Neutrophil (primary cell): ENCODE data around the gene TAGLN.

Experiments
- H3K27ac ChIP-seq: fragments of 200-600 bp; sonication (generic); 2 replicates; pipeline ENCODE4 v1.5.1; 2016; ENCODE audit warnings: mild to moderate bottlenecking, moderate library complexity
- H3K27me3 ChIP-seq: fragments of 200-600 bp; sonication (generic); 2 replicates; pipeline ENCODE4 v1.6.0; 2016; ENCODE audit warnings: mild to moderate bottlenecking
- H3K36me3 ChIP-seq: fragments of 200-600 bp; sonication (generic); 2 replicates; pipeline ENCODE4 v1.5.1; 2017
- H3K4me1 ChIP-seq, 2 experiments: fragments of 200-600 bp in 1 of 2; sonication (generic) in 1 of 2; 1 replicate in 1 of 2; 2 replicates in 1 of 2; pipeline versions ENCODE4 v1.5.1 to v1.6.1; 2013 to 2016; ENCODE audit warnings: low read depth in 1 of 2, low read length in 1 of 2, mild to moderate bottlenecking in 1 of 2, moderate library complexity in 1 of 2; ENCODE audit not compliant: control insufficient read depth in 1 of 2, insufficient read depth in 1 of 2
- H3K4me3 ChIP-seq, 2 experiments: fragments of 200-600 bp in 1 of 2; sonication (generic) in 1 of 2; 1 replicate in 1 of 2; 2 replicates in 1 of 2; pipeline ENCODE4 v1.5.1; 2013 to 2016; ENCODE audit warnings: low read depth in 1 of 2, low read length in 1 of 2, mild to moderate bottlenecking in 1 of 2, moderate library complexity in 1 of 2
- H3K9me3 ChIP-seq: fragments of 200-600 bp; sonication (generic); 2 replicates; pipeline ENCODE4 v1.5.1; 2016
- TF ChIP-seq, protein P1 (sequence below): fragments of 200-600 bp; sonication (generic); IDR thresholded peaks from 2 replicates; pipeline ENCODE4 v1.5.1; 2016; ENCODE audit warnings: antibody characterized with exemption

Gene TAGLN

DNA sequence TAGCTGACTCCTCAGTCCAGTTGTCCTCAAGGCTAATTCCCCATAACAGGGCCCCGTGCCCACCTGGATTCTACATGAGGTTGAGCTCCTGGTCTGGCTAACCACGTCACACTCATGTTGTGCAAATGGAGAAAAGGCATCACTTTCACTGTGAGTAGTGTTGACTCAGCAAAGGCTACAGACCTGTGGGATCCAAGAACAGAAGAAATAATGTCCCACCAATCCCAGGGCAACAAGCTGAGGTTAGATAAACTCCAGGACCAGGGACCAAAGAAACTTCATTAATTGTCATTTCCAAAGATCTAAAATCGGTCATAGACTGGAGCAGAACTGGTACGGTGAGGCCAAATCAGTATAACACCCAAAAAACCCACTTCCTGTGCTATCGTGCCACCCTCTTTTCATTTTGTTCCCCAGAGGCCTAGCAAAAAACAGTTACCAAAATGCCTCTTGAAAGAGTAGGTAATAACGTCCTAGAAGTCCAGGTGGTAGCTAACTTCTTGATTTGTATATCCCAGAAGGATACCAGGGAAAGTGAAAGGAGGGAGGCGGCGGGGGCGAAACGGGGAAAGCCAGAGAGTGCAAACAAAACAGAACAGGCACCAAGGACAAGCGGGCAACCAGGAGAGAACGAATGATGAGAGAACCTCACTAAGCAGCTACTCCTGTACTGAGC lies 31.3 kb downstream of the TAGLN start:
- Histone ChIP-seq H3K4me1 (peaks cover 17 to 18% of the 10 kb centered on the region in 2 experiments), H3K27ac (no peak overlapping the region), H3K9me3 (no peaks in the 10 kb centered on the region), H3K4me3 (no peak overlapping the region), H3K36me3 (peaks cover 42% of the 10 kb centered on the region), H3K27me3 (no peaks in the 10 kb centered on the region)
- TF ChIP-seq, protein P1, sequence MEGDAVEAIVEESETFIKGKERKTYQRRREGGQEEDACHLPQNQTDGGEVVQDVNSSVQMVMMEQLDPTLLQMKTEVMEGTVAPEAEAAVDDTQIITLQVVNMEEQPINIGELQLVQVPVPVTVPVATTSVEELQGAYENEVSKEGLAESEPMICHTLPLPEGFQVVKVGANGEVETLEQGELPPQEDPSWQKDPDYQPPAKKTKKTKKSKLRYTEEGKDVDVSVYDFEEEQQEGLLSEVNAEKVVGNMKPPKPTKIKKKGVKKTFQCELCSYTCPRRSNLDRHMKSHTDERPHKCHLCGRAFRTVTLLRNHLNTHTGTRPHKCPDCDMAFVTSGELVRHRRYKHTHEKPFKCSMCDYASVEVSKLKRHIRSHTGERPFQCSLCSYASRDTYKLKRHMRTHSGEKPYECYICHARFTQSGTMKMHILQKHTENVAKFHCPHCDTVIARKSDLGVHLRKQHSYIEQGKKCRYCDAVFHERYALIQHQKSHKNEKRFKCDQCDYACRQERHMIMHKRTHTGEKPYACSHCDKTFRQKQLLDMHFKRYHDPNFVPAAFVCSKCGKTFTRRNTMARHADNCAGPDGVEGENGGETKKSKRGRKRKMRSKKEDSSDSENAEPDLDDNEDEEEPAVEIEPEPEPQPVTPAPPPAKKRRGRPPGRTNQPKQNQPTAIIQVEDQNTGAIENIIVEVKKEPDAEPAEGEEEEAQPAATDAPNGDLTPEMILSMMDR: no peak

DNA sequence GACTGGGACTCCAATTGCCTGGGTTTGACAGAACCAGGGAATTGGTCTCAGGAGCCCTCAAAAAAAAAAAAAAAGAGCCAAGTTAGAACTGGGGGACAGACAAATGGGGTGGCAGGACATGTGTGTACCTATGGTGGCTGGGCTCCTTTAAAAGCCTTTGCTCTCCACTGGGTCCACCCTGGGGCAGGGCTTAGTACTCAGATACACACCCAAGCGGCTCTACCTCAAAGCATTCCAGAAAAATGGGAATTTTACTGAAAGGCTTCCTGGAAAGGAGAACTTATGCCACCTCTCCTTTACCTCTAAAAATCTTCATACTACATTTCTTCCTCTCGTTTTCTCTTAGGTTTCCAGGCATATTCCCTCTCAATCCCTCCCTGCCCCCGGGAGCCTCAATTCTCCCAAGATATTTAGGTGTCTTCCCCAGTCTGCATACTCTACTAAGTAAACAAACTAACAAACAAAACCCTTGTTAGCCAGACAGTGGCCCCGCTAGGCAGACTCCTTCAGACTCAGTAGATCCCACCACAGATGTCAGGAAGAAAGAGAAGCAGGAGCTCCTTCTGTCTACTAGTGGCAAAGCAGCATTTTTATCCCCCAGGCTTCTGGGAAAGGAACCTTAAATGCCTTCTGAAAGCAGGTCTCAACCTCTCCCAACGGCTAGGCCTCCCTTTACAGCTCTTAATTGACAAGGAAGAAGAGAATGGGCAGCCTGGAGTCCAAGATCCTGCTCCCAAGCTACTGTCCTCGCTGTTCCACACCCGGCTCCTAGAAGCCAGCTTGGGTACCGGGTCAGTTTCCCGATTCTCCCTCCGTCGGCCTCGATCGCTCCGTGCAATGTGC lies 32.0 kb downstream of the TAGLN start:
- peaks cover 34% of the 10 kb centered on the region for H3K36me3 ChIP-seq
- peak overlapping the region; percentile 86 to 96 for H3K4me3 ChIP-seq
- TF ChIP-seq, protein P1: no peak
- H3K4me1 ChIP-seq: peaks cover 17 to 18% of the 10 kb centered on the region in 2 experiments
- H3K27me3 ChIP-seq: no peaks in the 10 kb centered on the region
- no peaks in the 10 kb centered on the region for H3K9me3 ChIP-seq
- H3K27ac ChIP-seq: peak overlapping the region; percentile 89

DNA sequence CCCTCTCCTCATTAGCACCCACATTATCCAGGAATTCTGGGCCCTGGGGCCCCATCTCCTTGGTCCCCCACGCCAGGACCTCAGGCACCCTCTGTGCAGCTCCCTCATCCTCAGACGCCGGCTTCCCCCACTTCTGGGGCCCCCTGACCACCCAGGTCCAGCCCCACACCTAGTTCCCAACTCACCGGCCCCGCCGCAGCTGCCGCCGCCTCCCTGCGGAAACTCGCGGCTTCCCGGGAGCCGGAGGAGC lies 32.6 kb downstream of the TAGLN start, which contains the start of gene PCSK7:
TSS of gene PCSK7 (minus strand) at position 232 of the 250 bp plus-strand sequence. CDS start 2,229 bp downstream, outside the sequence.
- Histone ChIP-seq H3K4me3 (peak within 1 kb of the TSS; percentile 86 to 96), H3K4me1 (peaks cover 17 to 18% of the 10 kb centered on the region in 2 experiments), H3K36me3 (peaks cover 38% of the 10 kb centered on the region), H3K27me3 (no peaks in the 10 kb centered on the region), H3K9me3 (no peaks in the 10 kb centered on the region), H3K27ac (peak within 1 kb of the TSS; percentile 89)
- TF ChIP-seq, protein P1: no peak

DNA sequence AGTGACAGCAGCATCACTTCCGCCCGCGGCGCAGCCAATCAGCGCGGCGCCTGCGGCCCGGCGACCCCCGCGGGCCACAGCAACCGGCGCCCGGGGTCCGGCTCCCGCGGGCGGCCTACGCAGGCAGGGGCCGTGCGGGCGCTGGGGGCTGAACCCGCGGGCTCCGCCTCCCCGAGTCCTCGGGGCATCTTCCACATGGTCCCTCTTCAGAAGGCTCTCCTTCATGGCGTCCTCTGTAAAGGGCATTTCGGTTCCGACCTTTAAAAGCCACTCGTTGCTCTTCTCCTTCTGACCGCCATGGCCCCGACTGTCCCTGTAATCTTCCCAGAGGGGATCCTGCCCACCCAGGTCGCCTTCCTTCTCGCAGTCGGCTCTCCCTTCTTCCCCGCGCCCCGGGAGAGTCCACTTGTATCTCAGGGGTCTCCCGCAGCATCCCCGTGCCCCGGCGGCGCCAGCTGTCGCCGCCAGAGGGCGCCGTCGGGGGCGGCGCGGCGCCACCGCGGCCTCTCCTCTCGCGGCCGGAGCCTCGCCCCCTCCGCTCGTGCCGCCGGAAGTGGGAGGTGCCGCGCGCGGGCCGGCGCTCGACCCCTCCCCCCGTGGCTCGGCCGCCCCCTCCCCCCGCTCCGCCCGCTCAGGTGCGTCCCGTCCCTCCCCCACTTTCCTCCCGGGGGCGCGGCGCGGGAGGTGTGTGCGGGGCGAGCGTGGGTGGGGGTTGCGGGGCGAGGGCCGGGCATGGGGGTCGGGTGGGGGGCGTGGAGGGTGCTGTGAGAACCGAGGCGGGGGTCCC lies 33.1 kb downstream of the TAGLN start, which contains the start of gene RNF214:
TSS of gene RNF214 (plus strand) at position 580 of the 787 bp plus-strand sequence. CDS start 1,602 bp downstream, outside the sequence.
- TF ChIP-seq, protein P1: peak; percentile 97

DNA sequence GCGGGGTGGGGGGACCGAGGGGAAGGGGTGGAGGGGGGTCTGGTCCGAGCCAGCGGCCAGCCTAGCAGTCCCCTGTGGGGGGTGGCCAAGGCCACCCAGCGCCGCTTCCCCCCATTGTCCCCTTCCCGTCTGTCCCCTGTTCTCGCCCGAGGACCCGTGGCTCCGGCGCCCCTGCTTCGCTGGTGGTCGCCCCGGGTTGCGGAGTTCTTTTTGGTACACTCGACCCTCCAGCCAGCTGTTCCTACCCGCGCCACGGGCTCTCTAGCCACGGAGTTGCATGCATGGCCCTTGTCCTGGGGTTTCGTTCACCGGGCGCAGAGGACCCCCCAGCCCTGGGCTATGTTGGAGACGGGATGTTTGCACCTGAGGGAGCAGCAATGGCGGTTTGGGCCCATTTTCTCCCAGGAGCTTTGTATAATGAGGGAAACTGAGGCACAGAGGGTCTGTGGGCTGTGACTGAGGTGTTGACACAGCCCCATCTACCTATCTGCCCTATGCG lies 33.8 kb downstream of the TAGLN start:
- peak overlapping the region; percentile 89 for H3K27ac ChIP-seq
- no peaks in the 10 kb centered on the region for H3K27me3 ChIP-seq
- TF ChIP-seq, protein P1: no peak
- no peaks in the 10 kb centered on the region for H3K9me3 ChIP-seq
- peaks cover 29% of the 10 kb centered on the region for H3K36me3 ChIP-seq
- H3K4me3 ChIP-seq: peak overlapping the region; percentile 70 to 86
- H3K4me1 ChIP-seq: peaks cover 17 to 18% of the 10 kb centered on the region in 2 experiments

More for the DNA sequence above, 33.1 kb downstream of the TAGLN start, which contains the start of gene RNF214:
- H3K36me3 ChIP-seq: peaks cover 35% of the 10 kb centered on the region
- no peaks in the 10 kb centered on the region for H3K9me3 ChIP-seq
- peak within 1 kb of the TSS; percentile 89 for H3K27ac ChIP-seq
- peaks cover 17 to 18% of the 10 kb centered on the region in 2 experiments for H3K4me1 ChIP-seq
- H3K4me3 ChIP-seq: peak within 1 kb of the TSS; percentile 86 to 96
- no peaks in the 10 kb centered on the region for H3K27me3 ChIP-seq
